ENCODE measurements around the gene TEX29.

- TF ChIP-seq HDGF (IDR thresholded peaks at IDR 0.05) (no peak), DNMT1 (IDR thresholded peaks at IDR 0.05) (no peak), CHD2 (IDR thresholded peaks at IDR 0.05; ENCODE audit: low read depth, low read length) (no peak), XRCC4 (IDR thresholded peaks at IDR 0.05; ENCODE audit: extremely low read depth, insufficient read depth, insufficient read length) (no peak), EZH2 (IDR thresholded peaks at IDR 0.05; ENCODE audit: borderline replicate concordance, low read depth, low read length) (no peak), SMAD1 (IDR thresholded peaks at IDR 0.05; ENCODE audit: low read depth, low read length, partially characterized antibody) (no peak), FOS (IDR thresholded peaks at IDR 0.05; ENCODE audit: extremely low read depth, insufficient read length) (no peak), SRSF9 (IDR thresholded peaks at IDR 0.05; ENCODE audit: borderline replicate concordance, low read depth, low read length) (no peak), RHOXF2B (CRISPR knock-in tag; conservative IDR thresholded peaks at IDR 0.05) (no peak), TBP (optimal IDR thresholded peaks at IDR 0.05; ENCODE audit: low read depth, low read length) (no peak)
- TF ChIP-seq, protein P1, sequence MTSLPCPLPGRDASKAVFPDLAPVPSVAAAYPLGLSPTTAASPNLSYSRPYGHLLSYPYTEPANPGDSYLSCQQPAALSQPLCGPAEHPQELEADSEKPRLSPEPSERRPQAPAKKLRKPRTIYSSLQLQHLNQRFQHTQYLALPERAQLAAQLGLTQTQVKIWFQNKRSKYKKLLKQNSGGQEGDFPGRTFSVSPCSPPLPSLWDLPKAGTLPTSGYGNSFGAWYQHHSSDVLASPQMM (CRISPR knock-in tag; IDR thresholded peaks at IDR 0.05): no peak
- TF ChIP-seq, protein P2, sequence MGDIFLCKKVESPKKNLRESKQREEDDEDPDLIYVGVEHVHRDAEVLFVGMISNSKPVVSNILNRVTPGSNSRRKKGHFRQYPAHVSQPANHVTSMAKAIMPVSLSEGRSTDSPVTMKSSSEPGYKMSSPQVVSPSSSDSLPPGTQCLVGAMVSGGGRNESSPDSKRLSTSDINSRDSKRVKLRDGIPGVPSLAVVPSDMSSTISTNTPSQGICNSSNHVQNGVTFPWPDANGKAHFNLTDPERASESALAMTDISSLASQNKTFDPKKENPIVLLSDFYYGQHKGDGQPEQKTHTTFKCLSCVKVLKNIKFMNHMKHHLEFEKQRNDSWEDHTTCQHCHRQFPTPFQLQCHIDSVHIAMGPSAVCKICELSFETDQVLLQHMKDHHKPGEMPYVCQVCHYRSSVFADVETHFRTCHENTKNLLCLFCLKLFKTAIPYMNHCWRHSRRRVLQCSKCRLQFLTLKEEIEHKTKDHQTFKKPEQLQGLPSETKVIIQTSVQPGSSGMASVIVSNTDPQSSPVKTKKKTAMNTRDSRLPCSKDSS (IDR thresholded peaks at IDR 0.05; ENCODE audit: low read depth, partially characterized antibody): no peak
These were observed 9.7 kb downstream of the TEX29 start for GRCh38 chr13:111330066-111330610.

Measured in K562 (cell line).